GM18870 (cell line): Measurements from ENCODE around the gene LRP10.

ENCODE experiments used
- ATAC-seq: cut with Tn5 transposase; IDR thresholded peaks from one replicate; pipeline ENCODE4 v1.9.1; 2021; ENCODE audit warnings: moderate library complexity; ENCODE audit not compliant: unreplicated experiment

Gene LRP10

DNA sequence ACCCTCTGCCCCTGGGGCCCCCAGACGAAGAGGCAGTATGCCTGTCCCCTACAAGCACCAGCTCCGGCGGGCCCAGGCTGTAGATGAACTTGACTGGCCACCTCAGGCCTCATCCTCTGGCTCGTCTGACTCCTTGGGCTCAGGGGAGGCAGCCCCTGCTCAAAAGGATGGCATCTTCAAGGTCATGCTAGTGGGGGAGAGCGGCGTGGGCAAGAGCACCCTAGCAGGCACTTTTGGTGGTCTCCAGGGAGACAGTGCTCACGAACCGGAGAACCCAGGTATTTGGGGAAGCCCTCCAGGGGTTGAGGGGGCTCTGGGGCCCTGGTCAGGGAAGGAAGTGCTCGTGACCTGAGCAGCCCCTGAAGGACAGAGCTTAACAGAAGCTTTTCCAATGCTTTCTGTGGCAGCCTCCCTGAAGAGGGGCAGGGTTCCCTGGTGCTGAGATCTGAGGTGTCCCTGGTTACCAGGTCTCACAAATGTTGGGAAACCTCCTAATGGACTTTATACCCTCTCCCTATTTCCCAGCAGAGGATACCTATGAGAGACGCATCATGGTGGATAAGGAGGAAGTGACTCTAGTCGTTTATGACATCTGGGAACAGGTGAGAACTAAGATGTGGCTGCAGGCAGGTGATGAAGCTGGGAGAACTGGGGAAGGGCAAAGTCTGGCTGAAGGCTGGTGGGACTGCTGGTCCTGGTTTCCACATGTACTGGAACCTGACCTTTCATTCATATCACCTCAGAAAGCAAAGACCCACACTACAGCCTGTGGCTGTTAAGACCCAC is 13.4 kb downstream of the LRP10 start:
- no peak for ATAC-seq

DNA sequence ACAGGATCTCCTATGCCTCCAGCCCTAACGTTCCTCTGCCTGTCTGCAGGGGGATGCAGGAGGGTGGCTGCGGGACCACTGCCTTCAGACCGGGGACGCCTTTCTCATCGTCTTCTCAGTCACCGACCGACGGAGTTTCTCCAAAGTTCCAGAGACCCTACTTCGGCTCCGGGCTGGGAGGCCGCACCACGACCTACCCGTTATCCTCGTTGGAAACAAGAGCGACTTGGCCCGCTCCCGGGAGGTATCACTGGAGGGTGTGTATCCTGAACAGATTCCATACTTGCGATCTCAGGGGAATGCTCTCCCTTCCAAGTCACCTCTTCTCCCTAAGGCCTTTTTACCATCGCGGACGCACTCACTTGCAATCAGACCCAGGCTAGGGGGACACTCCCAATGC is 14.4 kb downstream of the LRP10 start:
- no peak for ATAC-seq

DNA sequence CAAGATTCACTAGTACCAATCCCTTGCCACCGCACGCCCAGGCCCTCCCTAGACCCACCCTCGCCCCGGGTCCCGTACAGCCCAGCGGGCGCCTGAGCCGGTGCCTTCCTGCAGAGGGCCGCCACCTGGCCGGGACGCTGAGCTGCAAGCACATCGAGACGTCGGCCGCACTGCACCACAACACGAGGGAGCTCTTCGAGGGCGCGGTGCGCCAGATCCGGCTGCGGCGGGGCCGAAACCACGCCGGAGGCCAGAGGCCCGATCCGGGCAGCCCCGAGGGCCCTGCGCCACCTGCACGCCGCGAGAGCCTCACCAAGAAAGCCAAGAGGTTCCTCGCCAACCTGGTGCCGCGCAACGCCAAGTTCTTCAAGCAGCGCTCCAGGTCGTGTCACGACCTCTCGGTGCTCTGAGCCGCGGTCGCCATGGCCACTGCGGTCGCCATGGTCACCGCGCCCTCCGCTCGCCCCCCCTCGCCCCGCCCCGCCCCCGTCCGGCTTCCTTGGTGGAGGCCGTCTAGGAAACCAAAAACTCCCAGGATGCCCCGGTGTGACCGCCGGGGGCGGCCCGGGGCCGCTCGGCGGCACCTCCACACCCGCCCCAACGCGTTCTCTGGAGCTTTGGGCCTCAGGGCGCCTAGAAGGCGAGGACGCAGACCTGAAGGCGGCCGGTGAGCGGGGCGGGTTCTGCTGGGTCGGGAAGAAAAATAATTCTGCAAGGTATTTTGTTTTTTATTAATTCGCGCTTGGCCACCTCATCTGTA is 15.1 kb downstream of the LRP10 start:
- peak; percentile 37 for ATAC-seq

DNA sequence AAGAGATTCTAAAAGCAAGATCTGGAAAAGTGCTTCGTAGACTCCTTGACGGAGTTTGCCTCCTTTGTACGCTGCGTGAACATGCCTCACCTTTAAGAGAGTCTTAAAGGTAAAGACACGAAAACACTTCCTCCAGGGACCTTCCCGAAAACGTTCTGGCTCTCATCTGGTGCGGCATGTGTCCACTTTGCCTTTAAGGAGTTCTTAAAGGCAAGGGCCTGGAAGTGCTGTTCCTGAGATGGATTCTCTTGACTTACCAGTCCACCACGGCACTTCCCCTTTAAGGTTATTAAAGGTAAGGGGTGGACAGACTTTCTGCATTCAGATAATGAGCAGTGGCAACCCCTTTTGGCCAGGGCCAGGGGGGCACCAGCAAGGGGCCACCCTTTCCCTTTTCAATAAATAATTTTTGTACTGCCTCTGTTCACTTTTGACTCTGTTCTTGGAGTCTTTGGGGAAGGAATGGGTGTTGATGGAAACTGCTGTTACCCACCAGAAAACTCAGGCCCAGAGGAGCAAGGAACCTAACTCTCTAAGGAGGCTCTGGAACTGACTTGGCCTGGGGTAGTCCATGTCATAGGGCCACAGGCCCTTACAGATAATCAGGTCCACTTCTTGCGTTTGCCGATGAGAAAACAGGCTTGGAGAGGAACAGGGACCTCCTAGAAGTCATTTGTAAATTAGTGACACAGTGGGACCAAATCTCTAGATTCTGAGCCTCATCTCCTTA is 15.9 kb downstream of the LRP10 start:
- ATAC-seq, result peak; percentile 45

DNA sequence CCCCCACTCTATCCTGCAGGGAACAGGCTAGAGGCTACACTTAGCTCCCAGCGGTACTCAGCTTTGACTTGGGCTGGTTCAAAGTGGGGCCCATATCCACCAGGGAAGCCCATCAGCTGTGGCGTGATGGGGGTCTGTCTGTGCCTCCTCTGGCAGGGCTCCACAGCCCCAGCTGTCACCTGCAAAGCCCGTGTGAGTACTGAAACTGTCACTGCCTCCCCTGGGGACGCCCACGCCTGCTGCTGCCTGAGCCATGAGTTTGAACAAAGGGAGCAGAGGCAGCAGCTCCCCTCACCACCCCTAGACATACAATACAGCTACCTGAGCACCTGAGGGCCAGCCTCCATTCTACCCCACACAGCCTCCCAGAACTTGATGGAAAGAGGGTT is 16.4 kb downstream of the LRP10 start:
- no peak for ATAC-seq

DNA sequence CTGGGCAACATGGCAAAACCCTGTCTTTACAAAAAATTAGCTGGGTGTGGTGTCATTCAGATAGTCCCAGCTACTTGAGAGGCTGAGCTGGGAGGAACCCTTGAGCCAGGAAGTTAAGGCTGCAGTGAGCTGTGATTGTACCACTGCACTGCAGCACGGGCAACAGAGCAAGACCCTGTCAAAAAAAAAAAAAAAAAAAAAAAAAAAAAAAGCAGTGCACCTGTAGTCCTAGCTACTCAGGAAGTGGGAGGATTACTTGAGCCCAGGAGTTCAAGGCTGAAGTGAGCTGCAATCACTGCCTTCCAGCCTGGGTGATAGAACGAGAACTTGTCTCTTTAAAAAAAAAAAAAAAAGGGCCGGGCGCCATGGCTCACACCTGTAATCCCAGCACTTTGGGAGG is 17.1 kb downstream of the LRP10 start:
- ATAC-seq, result no peak

DNA sequence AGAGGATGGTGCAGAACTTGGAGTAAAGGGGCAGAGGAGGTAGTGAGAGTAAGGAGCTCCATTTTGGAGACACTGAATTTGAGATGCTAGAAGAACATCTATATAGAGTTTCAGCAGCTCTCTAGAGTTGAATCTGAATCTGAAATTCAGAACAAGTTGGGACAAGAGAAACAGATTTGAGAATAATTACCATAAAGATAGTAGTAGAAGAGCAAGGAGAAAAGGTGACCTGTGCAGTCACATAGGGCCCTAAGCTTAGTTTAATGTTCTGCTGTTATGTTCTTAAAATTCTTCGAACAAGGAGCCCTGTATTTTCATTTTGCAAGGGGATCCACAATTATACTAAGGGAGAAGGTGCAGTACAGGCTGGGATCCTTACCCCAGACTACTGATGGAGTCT is 18.9 kb downstream of the LRP10 start:
- no peak for ATAC-seq

DNA sequence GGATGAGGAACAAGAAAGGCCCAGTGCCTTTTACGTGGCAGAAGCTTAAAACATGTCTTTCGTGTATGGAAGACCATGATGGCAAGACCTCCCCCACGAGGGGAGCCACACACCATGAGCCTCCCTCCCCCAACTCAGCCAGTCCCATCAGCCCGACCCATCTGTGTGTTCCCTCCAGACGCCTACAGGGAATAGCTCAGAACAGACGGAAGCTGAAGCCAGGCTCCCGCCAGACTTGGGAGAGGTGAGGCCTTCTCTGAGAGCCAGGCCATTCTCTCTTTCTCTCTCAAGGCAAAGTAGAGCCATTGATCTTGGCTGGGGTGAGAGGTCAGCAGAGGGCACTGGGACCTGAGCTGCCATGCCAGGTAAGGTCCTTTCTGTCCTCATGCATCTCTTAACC is 20.9 kb downstream of the LRP10 start:
- no peak for ATAC-seq

DNA sequence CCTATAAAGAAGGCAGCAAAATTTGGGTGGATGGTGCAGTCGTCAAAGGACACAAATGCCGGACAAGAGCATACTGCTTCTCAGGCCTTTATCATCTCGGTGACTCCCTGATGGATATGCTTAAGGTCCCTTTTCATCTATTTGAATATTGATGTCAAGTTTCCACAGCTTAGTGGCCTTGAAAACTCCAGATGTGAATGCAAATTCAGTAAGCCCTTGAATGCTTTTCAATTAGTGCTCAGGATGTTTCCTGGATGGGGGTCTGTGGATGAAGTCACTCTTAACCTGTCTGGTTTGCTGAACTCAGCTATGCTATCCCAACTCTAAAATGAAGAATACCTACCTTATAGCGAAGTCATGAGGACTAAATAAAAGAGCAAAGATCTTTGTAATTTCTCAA is 22.2 kb downstream of the LRP10 start:
- ATAC-seq, result no peak

DNA sequence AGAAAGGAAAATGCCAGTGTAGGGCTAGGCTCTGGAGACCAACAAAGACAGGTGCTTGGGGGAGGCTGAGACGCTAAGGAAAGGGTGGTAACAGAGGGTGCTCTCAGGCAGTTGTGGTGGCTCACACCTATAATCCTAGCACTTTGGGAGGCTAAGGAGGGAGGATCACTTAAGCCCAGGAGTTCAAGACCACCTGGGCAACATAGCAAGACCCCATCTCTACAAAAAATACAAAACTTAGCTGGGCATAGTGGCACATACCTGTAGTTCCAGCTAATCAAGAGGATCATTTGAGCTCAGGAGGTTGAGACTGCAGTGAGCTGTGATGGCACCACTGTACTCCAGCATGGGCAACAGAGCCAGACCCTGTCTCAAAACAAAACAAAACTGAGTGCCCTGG is 23.9 kb downstream of the LRP10 start:
- no peak for ATAC-seq

DNA sequence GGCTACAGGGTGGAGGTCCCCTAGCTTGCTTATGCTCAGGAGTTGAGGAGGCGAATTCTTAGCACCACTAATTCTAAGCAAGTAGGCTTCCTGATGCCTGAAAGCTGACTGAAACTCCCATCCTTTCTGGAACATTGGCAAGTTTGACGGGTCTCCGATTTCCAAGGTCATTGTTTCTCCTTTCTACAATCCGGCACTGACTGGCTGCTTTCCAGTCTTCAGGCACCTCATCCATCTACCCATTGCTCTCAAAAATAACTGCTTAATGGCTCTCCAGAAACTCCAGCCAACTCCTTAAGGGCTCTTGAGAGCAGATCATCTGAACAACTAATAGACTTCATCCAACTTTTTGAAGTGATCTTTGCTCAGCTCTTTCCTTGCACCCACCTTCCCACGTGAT is 24.8 kb downstream of the LRP10 start:
- no peak for ATAC-seq

DNA sequence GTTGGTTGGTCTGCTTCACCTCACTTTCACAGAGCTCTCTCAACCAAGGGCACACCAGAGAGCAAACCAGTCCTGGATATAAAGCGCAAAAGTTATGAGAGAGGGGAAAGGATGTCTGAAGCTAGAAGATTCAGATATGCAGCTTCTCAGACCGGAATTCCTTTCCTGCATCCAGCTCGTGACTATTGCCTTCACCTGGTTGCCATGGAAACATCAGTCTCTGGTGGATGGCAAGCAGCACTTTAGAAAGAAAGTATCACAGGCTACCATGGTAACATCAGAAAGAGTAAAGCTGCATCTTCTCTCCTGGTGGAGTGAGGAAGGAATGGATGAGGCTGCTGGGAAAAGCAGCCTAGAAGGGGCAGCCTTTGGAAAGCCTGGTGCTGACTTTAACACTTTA is 25.2 kb downstream of the LRP10 start:
- ATAC-seq, result no peak

DNA sequence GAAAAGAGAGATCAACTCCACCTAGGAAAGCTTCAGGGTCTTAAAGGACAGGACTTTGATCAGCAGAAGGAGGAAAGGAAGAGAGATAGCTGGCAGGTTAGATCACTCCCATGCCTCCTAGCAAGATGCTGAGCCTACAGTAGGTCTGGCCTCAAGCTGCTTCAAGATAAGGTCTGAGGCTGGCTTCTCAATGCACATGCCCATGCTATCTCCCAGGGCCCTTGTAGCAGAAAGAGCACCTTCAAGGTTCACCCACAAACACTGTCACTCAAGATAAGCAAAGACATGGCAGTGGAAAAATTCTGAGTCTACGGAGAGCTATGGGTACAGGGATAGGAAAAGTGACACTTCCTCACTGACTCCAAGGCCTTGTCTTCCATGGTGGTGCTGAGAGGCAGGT is 25.8 kb downstream of the LRP10 start:
- ATAC-seq, result no peak

DNA sequence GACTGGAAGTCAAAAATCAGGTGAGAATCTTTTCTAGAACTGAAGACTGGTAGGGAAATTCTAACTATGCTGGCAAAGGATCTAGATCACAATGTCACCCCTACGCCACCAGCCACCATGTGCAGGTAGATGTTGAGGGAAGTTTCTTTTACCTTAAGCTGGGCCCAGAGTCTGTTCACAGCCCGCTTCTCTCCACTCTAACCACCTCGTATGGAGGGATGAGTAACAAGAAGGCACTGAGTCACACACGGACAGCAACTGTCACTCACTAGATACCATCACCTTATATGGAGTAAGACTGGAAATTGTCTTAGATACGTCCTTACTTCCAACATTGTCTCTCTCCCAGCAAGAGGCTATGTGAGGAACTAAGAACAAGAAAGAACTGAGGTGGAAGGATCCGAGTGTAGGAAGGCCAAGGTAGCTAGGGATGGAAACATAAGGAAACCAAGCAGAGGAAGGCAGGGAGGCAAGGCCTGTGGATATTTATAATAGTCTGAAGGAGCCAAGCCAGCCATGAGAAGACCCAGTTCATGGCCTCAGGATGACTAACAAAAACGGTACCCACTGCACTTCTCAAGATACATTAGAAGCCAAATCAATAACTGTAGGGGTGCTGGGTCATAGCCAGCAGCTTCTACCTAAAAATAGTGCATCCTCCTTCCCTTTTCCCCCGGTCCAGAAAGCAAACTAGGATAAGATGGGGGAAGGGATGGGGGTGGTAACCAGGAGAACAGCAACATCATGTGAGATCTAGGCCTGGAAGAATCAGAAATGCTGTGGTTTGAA is 27.0 kb downstream of the LRP10 start:
- ATAC-seq, result no peak

DNA sequence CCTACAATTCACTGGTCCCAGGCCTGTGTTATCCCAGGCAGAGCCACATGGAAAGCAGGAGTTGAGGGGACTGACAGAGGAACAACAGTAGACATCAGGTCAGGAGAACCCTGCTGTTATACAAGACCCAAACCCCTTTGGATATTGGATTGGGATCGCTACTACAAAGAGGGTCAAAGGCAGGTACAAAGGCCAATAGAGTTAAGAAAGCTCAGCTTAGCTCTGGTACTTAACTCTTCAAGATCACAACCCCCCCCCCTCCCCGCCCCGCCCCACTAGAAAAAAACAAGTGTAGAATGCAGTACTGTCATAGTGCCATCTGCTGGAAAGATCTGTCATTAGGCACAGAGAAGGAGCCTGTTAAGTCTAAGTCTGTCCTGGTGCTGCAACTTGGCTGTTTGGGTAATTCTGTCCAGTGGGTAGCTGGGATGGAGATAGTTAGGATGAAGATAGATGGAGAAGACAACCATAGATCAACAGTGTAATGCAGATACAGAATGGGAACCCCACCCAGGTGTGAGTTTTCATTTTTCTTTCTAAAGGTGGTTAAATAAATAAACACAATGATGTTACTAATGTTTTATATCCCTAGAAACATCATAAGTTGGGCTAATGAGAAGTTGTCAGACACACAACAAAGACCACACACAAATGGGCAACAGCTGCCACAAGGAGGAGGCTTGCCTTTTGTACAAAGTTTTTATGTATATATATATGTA is 28.7 kb downstream of the LRP10 start:
- no peak for ATAC-seq

DNA sequence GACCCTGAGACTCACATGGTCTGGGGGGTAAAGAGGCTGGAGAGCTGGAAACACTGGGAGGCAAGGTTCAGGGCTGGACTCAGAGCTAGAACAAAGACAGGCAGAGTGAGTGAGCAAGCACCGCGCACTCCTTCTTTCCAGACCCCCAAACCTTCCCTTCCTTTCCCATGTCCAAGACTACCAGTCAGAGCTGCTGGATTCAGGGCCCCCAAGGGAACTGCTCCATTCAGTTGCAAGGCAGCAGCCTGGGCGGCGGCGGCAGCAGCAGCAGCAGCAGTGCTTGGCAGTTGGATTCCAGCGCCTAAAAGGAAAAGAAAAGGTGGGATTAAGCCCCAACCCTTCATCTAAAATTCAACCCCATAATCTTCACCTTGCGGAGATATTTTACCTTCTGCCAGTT is 30.3 kb downstream of the LRP10 start:
- ATAC-seq, result no peak

DNA sequence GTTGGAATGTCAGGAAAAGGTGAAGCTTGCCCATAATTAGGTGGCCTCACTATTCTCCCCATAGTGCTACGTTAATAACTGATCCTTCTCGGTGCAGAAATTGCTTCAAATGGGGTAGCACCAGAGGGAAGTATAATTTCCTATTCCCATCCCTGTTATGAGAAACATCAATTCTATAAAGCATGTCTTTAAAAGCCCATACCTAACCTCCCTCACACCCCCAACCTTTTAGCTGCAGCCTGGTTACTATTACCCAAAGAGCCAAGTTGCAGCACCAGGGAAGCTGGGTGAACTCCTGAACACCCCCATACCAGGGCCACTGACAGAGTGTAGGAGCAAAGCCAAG is 32.2 kb downstream of the LRP10 start:
- no peak for ATAC-seq

DNA sequence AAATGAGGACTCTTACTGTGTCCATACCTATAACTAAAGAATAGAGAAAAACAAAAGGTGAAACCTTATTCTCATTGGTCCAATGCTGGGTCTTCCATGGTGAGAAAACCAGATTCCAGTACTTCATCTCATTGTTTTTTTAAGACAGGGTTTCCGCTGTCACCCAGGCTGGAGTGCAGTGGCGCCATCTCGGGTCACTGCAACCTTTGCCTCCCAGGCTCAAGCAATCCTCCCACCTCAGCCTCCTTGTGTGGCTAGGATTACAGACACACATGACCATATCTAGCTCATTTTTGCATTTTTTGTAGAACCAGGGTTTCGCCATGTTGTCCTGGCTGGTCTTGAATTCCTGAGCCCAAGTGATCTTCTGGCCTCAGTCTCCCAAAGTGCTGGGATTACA is 34.1 kb downstream of the LRP10 start:
- ATAC-seq, result no peak

DNA sequence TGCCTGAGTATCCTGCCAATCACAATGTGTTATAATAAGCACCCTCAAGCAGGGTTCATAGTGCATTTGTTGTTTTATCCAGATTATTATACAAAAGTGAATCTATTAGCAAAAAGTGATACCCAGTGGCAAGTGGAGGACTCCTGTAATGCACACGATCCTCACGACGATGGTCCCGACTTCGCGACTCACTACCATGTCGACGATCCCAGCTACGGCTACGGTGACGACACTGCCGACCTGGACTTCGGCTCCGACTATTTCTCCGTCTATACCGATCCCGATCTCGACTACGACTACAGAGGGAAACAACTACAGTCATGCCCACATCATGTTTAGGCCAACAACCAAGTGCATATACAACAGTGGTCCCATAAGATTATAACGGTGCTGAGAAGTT is 34.5 kb downstream of the LRP10 start:
- ATAC-seq, result no peak

DNA sequence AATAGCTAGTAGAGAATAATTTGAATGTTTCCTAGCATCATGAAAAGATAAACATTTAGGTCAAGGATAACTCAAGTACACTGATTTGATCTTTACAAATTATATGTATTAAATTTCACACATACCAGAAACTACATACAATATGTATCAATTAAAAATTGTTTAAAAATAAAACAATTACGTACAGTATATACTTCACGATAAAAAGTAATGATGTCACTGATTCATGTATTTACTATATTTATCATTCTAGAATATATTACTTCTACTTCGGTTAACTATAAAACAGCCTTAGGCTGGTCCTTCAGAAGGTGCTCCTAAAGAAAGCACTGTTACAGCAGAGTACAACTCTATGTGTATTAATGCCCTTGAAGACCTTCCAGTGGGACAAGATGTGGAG is 35.9 kb downstream of the LRP10 start:
- no peak for ATAC-seq

DNA sequence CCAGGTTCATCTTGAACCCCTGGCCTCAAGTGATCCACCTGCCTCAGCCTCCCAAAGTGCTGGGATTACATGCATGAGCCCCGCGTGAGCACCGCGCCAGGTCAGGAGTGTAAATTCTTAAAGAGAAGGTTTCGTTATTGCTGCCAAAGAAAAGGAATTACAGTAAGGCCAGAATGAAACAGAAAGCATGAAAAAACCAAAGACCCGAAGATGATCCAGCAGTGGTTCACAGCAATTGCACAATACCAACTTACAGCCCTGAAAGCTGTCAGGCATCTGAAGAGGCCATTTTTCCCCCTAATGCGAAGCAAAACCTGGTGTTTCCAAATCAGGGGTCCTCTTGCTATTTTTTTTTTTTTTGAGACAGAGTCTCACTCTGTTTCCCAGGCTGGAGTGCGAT is 37.1 kb downstream of the LRP10 start:
- ATAC-seq, result no peak
